Measurements from ENCODE around the gene MLNR.
A peak's percentile ranks its signal among the peaks of the same experiment; 100 is the strongest.

The MLNR gene

GRCh38 chr13:49226613-49227012 lies 6.5 kb downstream of the MLNR start:
- no peak for DNase-seq

- no peak for DNase-seq
Measured at GRCh38 chr13:49234741-49235140, 14.6 kb downstream of the MLNR start.

- no peak for DNase-seq
Measured at GRCh38 chr13:49235856-49236431, 15.8 kb downstream of the MLNR start.

- no peak for DNase-seq
Measured at GRCh38 chr13:49238621-49239020, 18.5 kb downstream of the MLNR start.

GRCh38 chr13:49240017-49240416 lies 19.9 kb downstream of the MLNR start:
- no peak for DNase-seq

GRCh38 chr13:49241296-49241695 lies 21.2 kb downstream of the MLNR start:
- DNase-seq = no peak

- no peak for DNase-seq
Measured at GRCh38 chr13:49245101-49245500, 25.0 kb downstream of the MLNR start.

- no peak for DNase-seq
Measured at GRCh38 chr13:49246850-49247642, 26.9 kb downstream of the MLNR start.

GRCh38 chr13:49247643-49248621 lies 27.8 kb downstream of the MLNR start, which contains the start of gene CDADC1:
Gene CDADC1, plus strand, starts transcription at chr13:49247925. Its CDS starts 113 bp downstream, at chr13:49248038.
- DNase-seq = peak; percentile 72

- DNase-seq = no peak
Measured at GRCh38 chr13:49248622-49249002, 28.5 kb downstream of the MLNR start.

GRCh38 chr13:49251326-49251725 lies 31.2 kb downstream of the MLNR start:
- DNase-seq = no peak

- DNase-seq = no peak
Measured at GRCh38 chr13:49253310-49253709, 33.2 kb downstream of the MLNR start.

GRCh38 chr13:49254007-49254406 lies 33.9 kb downstream of the MLNR start:
- no peak for DNase-seq

- no peak for DNase-seq
Measured at GRCh38 chr13:49256841-49257240, 36.7 kb downstream of the MLNR start.

GRCh38 chr13:49258089-49258796 lies 38.1 kb downstream of the MLNR start:
- no peak for DNase-seq

- DNase-seq = no peak
Measured at GRCh38 chr13:49259586-49259985, 39.4 kb downstream of the MLNR start.

- no peak for DNase-seq
Measured at GRCh38 chr13:49262634-49263033, 42.5 kb downstream of the MLNR start.

GRCh38 chr13:49265822-49266221 lies 45.7 kb downstream of the MLNR start:
- no peak for DNase-seq

GRCh38 chr13:49271264-49271663 lies 51.1 kb downstream of the MLNR start:
- no peak for DNase-seq
